ENCODE data around the gene TNFRSF19. TPM values are rescaled to one million over a fixed set of nuclear protein-coding genes. Genes with fewer than 3 reads are reported as not detected.

TNFRSF19 gene
- total and polyA plus RNA-seq, 2 of the 13 experiments (the other 11 are each of a cell fraction or from before 2014, with no cell fraction given): 75.3 to 77.7 TPM

GRCh38 chr13:23616228-23616627 lies 46.0 kb downstream of the TNFRSF19 start (continued):
- TF ChIP-seq RNF219 (CRISPR knock-in tag; IDR thresholded peaks at IDR 0.05) (no peak), ZNF766 (CRISPR knock-in tag; IDR thresholded peaks at IDR 0.05; ENCODE audit: borderline replicate concordance) (no peak), ZMYM4 (CRISPR knock-in tag; IDR thresholded peaks at IDR 0.05) (no peak), ZBTB38 (CRISPR knock-in tag; IDR thresholded peaks at IDR 0.05) (no peak), MLLT10 (CRISPR knock-in tag; IDR thresholded peaks at IDR 0.05) (no peak), MYC (CRISPR knock-in tag; IDR thresholded peaks at IDR 0.05; ENCODE audit: borderline replicate concordance) (no peak), ZFP36L1 (CRISPR knock-in tag; IDR thresholded peaks at IDR 0.05) (no peak)

GRCh38 chr13:23617551-23618024 lies 47.4 kb downstream of the TNFRSF19 start:
- no peak for ATAC-seq
- POLR2A ChIA-PET: interaction anchor here (0.8 kb wide), 1 partner anchor 9 kb away, joined by 3 read pairs; no protein-coding TSS in a partner anchor

More at GRCh38 chr13:23617551-23618024, 47.4 kb downstream of the TNFRSF19 start:
- intact Hi-C loops (cut with micrococcal nuclease; ENCODE audit: unreplicated experiment) (loop anchor here (5.0 kb wide), 1 partner anchor 35 kb away; no protein-coding TSS in a partner anchor), in situ Hi-C loops (cut with HindIII; ENCODE audit: extremely low pct_ligation_motif_present, low pct_unique_long_range_greater_than_20kb) (no loop called here)
- CTCF ChIA-PET (ENCODE audit: low intra/inter-chr PET ratio, low total read pairs): no interaction called here
- peak overlapping the region; percentile 25 for H3K4me2 ChIP-seq (ENCODE audit: low read depth, low read length)
- no TSS peak for BruUV-seq (replicated peaks)
- TF ChIP-seq ZNF263 (CRISPR knock-in tag; IDR thresholded peaks at IDR 0.05) (0 out of 2 replicates have a peak, but pooled peaks have one; percentile 1), PHF20 (CRISPR knock-in tag; IDR thresholded peaks at IDR 0.05) (no peak), RBFOX2 (IDR thresholded peaks at IDR 0.05; ENCODE audit: low read depth, low read length) (0 out of 2 replicates have a peak, but pooled peaks have one; percentile 23)
- no peaks in the 10 kb centered on the region for H3K9me3 ChIP-seq (ENCODE audit: low read length)
- DNase-seq (ENCODE audit: low spot score): no peak
- H3K4me3 ChIP-seq (replicated peaks in 1 of 3; ENCODE audit: insufficient read depth in 1 of 3, low read depth in 2 of 3, low read length in 3 of 3): peak overlapping the region in 1 of 3 experiments; percentile 10; a peak in 2 of 6 replicates
- no peak for FAIRE-seq
- H3K4me1 ChIP-seq (ENCODE audit: insufficient read depth, low read length): peaks cover 90% of the 10 kb centered on the region
- 71% methylated on average over 3 of the region's 3 CpGs for WGBS (ENCODE audit: low lambda C conversion rate)
- H3K27me3 ChIP-seq (ENCODE audit: control insufficient read depth in 1 of 2, insufficient read depth in 2 of 2, low read length in 2 of 2): no peaks in the 10 kb centered on the region
- peaks cover 17 to 57% of the 10 kb centered on the region in 2 experiments for H3K36me3 ChIP-seq (replicated peaks in 1 of 2; ENCODE audit: control insufficient read depth in 1 of 2, insufficient read depth in 2 of 2, low read length in 2 of 2)
- H3K79me2 ChIP-seq (ENCODE audit: insufficient read depth, low read length): peaks cover 45% of the 10 kb centered on the region
- no peak overlapping the region for H2AFZ ChIP-seq (ENCODE audit: low read length)
- no peaks in the 10 kb centered on the region for H4K20me1 ChIP-seq (ENCODE audit: insufficient read depth, low read length)
- no peak overlapping the region for H3K9ac ChIP-seq (ENCODE audit: insufficient read depth, low read depth, low read length)
- H3K27ac ChIP-seq (ENCODE audit: extremely low read length, insufficient read depth, low read length): peak overlapping the region; percentile 36
